ENCODE data around the gene ANKS1A. TPM values are rescaled to one million over a fixed set of nuclear protein-coding genes. Genes with fewer than 3 reads are reported as not detected.
"Not testable (repeated sequence)": the region's sequence is repeated elsewhere in the genome, so short reads cannot be mapped to it uniquely, and the experiment has no call there.

Gene ANKS1A
- total RNA-seq, 1 donor from 2014 or later: 12.2 TPM

- DNase-seq (ENCODE audit: low spot score in 2 of 2): no peak
- FAIRE-seq: no peak
Observed at GRCh38 chr6:34914358-34914757, 25.3 kb downstream of the ANKS1A start.

- FAIRE-seq: no peak
Observed at GRCh38 chr6:34916348-34916967, 27.4 kb downstream of the ANKS1A start.

GRCh38 chr6:34917626-34918285 is 28.7 kb downstream of the ANKS1A start:
- FAIRE-seq (no peak), DNase-seq (ENCODE audit: low spot score in 2 of 2) (no peak)

More at GRCh38 chr6:34916348-34916967, 27.4 kb downstream of the ANKS1A start:
- no peak for DNase-seq (ENCODE audit: low spot score in 2 of 2)

- FAIRE-seq (no peak), DNase-seq (ENCODE audit: low spot score in 2 of 2) (no peak)
Observed at GRCh38 chr6:34919651-34920050, 30.6 kb downstream of the ANKS1A start.

DNA sequence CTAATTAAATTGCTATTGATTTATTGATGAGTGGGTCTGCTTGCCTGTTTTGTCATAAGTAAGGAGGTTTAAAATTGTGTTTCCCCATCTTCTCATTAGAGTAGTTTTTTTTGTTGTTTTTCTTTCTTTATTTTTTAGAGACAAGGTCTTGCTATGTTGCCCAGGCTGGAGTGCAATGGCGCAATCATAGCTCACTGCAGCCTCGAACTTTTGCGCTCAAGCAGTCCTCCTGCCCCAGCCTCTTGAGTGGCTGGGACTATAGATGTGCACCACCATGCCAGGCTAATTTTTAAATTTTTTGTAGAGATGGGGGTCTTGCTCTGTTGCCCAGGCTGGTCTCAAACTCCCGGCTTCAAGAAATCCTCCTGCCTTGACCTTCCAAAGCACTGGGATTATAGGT is 31.0 kb downstream of the ANKS1A start:
- FAIRE-seq: no peak
- no peak for DNase-seq (ENCODE audit: low spot score in 2 of 2)

DNA sequence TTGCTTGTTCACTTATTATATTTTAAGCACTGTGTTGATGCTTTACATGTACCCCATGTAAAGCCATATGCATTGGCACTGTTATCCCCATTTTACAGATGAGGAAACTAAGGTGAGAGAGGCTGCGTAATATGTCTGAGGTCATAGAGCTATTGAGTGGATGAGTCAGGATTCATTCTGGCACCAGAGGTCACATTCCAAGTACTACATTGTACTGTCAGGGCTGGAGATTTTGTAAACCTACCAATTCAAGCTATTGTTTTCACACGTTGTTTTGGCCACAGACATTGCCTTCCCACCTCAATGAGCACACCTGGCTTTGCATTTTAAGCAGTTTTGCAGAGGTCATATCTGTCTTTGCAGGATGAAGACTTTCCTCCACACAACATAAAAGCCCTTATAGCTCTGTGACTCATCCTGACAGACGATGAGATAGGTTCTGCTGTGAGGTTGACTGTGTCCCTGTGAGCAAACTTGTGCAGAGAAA is 33.2 kb downstream of the ANKS1A start:
- DNase-seq (ENCODE audit: low spot score in 2 of 2): no peak
- no peak for FAIRE-seq

GRCh38 chr6:34924831-34925625 is 36.0 kb downstream of the ANKS1A start:
- no peak for DNase-seq (ENCODE audit: low spot score in 2 of 2)
- FAIRE-seq: no peak

- DNase-seq (ENCODE audit: low spot score in 2 of 2): no peak
- no peak for FAIRE-seq
Observed at GRCh38 chr6:34926655-34927054, 37.6 kb downstream of the ANKS1A start.

DNA sequence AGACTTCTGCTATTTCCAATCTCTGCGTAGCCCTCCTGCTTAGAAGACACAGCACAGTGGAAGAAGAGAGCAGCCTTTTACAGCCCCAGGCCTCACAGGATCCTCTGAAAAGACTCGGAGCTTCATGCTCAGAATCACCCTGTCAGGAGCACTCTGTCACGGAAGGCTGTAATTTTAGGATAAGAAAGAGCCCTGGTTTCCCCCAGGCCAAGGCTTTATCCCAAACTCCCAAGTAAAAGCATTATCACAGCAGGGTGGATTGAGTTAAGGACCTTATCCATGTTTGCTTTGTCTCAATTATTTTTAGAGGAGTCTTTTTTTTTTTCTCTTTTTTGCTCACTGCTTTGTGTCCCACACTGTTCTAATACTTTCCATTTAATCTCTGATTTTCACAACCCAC is 39.2 kb downstream of the ANKS1A start:
- FAIRE-seq (no peak), DNase-seq (ENCODE audit: low spot score in 2 of 2) (no peak)

- FAIRE-seq (no peak), DNase-seq (ENCODE audit: low spot score in 2 of 2) (no peak)
Observed at GRCh38 chr6:34928695-34929094, 39.6 kb downstream of the ANKS1A start.

- no peak for DNase-seq (ENCODE audit: low spot score in 2 of 2)
- FAIRE-seq: no peak
Observed at GRCh38 chr6:34929241-34929978, 40.4 kb downstream of the ANKS1A start.

GRCh38 chr6:34930221-34930620 is 41.2 kb downstream of the ANKS1A start:
- FAIRE-seq (no peak), DNase-seq (ENCODE audit: low spot score in 2 of 2) (no peak)

DNA sequence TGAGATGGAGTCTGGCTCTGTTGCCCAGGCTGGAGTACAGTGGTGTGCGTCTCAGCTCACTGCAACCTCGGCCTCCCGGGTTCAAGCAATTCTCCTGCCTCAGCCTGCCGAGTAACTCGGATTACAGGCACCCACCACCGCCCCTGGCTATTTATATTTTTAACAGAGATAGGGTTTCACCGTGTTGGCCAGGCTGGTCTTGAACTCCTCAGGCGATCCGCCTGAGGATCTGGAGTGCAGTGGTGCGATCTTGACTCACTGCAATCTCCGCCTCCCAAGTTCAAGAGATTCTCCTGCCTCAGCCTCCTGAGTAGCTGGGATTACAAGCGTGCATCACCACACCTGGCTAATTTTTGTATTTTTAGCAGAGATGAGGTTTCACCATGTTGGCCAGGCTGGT is 43.1 kb downstream of the ANKS1A start:
- DNase-seq (ENCODE audit: low spot score in 2 of 2); FAIRE-seq: not testable (repeated sequence)

GRCh38 chr6:34934516-34934915 is 45.5 kb downstream of the ANKS1A start:
- no peak for FAIRE-seq
- peak in 1 of 2 donors; percentile 43 for DNase-seq (ENCODE audit: low spot score in 2 of 2)

DNA sequence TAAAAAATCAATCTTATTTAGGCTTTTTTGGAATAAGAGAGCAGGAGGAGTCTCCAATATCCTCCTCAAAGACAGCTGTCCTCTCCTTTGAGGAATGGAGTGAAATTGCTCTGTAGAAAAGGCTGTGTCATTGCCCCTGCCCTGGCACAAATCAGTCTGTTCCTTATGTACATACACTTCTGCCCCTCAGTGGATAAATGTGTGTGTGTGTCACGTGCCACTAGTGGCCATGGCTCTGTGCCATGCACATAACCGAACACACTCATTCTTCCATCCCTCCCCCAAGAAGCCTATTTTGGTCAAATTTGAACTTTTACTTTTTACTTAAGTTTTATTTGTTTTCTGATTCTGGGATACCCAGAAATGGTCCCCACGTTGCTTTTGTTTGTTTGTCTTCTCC is 49.2 kb downstream of the ANKS1A start:
- FAIRE-seq: no peak
- DNase-seq (ENCODE audit: low spot score in 2 of 2): no peak

DNA sequence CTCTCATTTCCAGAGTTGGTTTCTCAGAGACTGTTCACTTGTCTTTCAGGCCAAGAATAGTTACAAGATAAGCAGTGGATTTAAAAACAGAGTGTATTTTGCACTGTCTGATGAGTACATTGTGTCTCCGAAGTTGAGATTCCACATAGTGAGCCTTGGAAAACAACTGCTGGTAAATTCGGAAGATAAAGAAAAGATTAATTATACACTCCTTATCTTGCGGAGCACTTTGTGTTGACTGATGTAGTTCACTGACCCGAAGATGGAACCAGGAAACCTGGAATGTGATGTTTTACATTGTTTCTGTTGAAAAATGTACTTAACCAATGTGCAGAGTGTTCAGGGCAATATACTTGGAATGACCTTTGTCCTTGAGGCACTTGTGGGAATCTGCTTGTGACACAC is 51.0 kb downstream of the ANKS1A start:
- FAIRE-seq: no peak
- no peak for DNase-seq (ENCODE audit: low spot score in 2 of 2)

GRCh38 chr6:34941421-34941820 is 52.4 kb downstream of the ANKS1A start:
- DNase-seq (ENCODE audit: low spot score in 2 of 2): no peak
- FAIRE-seq: no peak

GRCh38 chr6:34945317-34945716 is 56.3 kb downstream of the ANKS1A start:
- DNase-seq (ENCODE audit: low spot score in 2 of 2): no peak
- FAIRE-seq: no peak

GRCh38 chr6:34947561-34947960 is 58.5 kb downstream of the ANKS1A start:
- FAIRE-seq (no peak), DNase-seq (ENCODE audit: low spot score in 2 of 2) (no peak)

- DNase-seq (ENCODE audit: low spot score in 2 of 2) (no peak), FAIRE-seq (no peak)
Observed at GRCh38 chr6:34949636-34950035, 60.6 kb downstream of the ANKS1A start.

GRCh38 chr6:34950849-34951248 is 61.8 kb downstream of the ANKS1A start:
- DNase-seq (ENCODE audit: low spot score in 2 of 2): no peak
- FAIRE-seq: no peak

All from frontal cortex (tissue), 4 donors.